HFF-Myc (cell line): ENCODE results near the gene ARL5A.

ENCODE experiments used
- DNase-seq: peaks from one replicate; pipeline ENCODE4 v3.0.0-alpha.2; 2011; ENCODE audit warnings: low read depth; ENCODE audit errors: extremely low read depth
- H3K4me3 ChIP-seq: replicated peaks from 2 replicates; pipeline ENCODE4 v1.5.1; 2011; ENCODE audit warnings: low read depth, mild to moderate bottlenecking, control low read depth, low read length
- TF ChIP-seq, protein P1 (sequence below): IDR thresholded peaks from 2 replicates; pipeline ENCODE4 v1.5.1; 2012; ENCODE audit warnings: mild to moderate bottlenecking, low read depth, low read length, control low read depth; ENCODE audit errors: missing control alignments

Gene ARL5A

DNA sequence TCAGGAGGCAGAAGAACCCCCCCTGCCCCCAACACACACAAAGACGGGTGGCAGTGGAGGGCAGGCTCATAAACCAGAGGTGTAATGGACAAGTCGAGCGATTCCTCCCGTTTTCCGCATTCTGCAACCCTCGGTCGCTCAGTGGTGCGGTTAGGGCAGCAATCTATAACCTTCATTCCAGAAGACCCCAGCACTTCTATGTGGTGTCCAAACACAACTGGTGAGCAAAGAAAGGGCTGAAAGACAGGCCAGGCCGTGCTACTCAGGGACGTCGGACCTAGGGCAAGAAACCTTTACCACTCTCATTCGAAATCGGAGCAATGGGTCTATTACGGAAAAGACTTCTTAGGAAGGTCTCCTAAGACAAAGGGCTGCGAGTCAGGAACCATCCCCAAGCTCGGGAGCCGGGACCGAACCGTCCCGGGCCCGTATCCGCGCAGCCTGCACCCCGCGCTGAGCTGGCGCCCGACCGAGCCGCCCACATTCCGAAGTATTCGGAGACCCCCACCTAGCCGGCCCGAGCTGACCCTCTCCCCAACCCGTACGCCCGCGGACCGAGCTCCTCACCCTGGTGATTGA, 568 bp downstream of the ARL5A start:
- TF ChIP-seq, protein P1, sequence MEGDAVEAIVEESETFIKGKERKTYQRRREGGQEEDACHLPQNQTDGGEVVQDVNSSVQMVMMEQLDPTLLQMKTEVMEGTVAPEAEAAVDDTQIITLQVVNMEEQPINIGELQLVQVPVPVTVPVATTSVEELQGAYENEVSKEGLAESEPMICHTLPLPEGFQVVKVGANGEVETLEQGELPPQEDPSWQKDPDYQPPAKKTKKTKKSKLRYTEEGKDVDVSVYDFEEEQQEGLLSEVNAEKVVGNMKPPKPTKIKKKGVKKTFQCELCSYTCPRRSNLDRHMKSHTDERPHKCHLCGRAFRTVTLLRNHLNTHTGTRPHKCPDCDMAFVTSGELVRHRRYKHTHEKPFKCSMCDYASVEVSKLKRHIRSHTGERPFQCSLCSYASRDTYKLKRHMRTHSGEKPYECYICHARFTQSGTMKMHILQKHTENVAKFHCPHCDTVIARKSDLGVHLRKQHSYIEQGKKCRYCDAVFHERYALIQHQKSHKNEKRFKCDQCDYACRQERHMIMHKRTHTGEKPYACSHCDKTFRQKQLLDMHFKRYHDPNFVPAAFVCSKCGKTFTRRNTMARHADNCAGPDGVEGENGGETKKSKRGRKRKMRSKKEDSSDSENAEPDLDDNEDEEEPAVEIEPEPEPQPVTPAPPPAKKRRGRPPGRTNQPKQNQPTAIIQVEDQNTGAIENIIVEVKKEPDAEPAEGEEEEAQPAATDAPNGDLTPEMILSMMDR: no peak
- H3K4me3 ChIP-seq: peak overlapping the region; percentile 92
- DNase-seq: no peak

DNA sequence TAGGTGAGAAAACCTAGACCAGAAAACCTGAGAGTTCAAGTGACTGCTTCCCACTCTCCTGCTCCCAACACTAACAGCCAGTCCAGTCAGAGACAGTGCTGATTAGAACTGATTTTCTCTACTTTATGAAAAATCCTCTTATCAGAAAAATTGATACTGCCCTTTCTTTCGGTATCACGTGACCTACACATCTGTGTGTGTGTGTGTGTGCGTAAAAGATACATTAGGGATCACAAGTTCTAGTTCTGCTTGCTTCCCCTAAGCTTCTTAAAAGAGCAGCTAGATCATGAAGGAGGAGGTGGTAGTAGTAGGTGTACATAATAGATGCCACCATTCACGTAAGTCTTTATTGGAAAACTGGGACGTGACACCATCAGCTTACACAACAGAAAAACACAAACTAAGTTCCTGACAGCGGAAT, 1.5 kb downstream of the ARL5A start:
- TF ChIP-seq, protein P1: no peak
- H3K4me3 ChIP-seq: peak overlapping the region; percentile 92
- DNase-seq: no peak

GRCh38 chr2:151824886-151825285, 3.3 kb downstream of the ARL5A start:
- no peak for DNase-seq
- H3K4me3 ChIP-seq: no peak overlapping the region
- TF ChIP-seq, protein P1: no peak

GRCh38 chr2:151823651-151824050, 4.6 kb downstream of the ARL5A start:
- TF ChIP-seq, protein P1: no peak
- DNase-seq: no peak
- no peak overlapping the region for H3K4me3 ChIP-seq

DNA sequence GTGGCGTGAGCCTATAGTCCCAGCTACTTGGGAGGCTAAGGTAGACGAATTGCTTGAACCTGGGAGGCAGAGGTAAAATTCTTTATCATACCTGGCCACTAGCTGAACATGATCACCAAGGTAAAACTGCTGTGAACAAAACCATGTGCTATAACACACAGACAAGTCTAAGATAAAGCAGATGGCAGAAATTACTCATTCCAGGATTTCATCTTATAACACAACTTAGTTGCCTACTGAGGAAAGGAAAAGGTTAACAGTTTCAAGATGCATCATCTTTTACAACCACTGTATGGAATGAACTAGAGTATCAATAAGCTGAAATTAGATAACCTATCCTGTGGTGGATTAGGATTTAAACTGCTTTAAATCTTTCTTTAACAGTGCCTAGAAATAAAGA, 8.3 kb downstream of the ARL5A start:
- TF ChIP-seq, protein P1: no peak

DNA sequence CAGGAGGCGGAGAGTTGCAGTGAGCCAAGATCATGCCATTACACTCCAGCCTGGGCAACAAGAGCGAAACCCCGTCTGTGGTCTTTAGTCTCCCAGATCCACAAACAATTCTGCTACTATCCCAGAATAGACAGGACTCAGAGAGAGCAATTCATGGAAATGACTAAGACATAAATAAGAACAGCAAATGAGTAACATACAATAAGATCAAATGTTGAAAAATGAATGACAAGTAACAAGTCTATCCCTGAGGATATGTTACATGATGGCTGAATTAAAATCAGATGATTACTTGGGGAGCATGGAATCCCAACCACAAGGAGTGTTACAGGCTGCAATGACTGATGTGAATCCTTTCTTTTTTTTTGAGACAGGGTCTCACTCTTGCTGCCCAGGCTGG, 10.3 kb downstream of the ARL5A start:
- TF ChIP-seq, protein P1: no peak
- no peak overlapping the region for H3K4me3 ChIP-seq
- no peak for DNase-seq

More for the DNA sequence above, 8.3 kb downstream of the ARL5A start:
- no peak for DNase-seq
- H3K4me3 ChIP-seq: no peak overlapping the region

DNA sequence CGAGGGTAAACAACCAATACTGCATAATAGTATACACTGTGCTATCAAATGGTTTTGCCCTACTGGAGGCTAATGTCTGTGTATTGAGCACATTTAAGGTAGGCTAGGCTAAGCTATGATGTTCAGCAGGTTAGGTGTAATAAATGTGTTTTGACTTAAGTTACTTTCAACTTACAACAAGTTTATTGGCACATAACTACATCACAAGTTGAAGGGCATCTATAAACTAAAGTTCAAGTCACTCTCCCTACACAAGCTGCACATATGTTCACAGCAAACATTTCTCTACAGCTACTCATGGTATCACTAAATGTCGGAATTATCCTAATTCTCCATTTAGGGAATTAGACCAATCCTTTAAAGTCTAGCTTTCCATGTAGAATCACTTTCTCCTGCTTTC, 11.4 kb downstream of the ARL5A start:
- DNase-seq: no peak
- TF ChIP-seq, protein P1: no peak
- no peak overlapping the region for H3K4me3 ChIP-seq
